Activated naive CD4-positive, alpha-beta T cell treated with anti-CD3 and anti-CD28 coated beads, Interleukin-2, amount 50 U/mL, for 16 hours (primary cell): Measurements from ENCODE around the gene INPP5D.
"Not testable (repeated sequence)": the region's sequence is repeated elsewhere in the genome, so short reads cannot be mapped to it uniquely, and the experiment has no call there.

ENCODE experiments used
- DNase-seq: peaks from one replicate; pipeline ENCODE4 v3.0.0-alpha.2; 2020

INPP5D gene

DNA sequence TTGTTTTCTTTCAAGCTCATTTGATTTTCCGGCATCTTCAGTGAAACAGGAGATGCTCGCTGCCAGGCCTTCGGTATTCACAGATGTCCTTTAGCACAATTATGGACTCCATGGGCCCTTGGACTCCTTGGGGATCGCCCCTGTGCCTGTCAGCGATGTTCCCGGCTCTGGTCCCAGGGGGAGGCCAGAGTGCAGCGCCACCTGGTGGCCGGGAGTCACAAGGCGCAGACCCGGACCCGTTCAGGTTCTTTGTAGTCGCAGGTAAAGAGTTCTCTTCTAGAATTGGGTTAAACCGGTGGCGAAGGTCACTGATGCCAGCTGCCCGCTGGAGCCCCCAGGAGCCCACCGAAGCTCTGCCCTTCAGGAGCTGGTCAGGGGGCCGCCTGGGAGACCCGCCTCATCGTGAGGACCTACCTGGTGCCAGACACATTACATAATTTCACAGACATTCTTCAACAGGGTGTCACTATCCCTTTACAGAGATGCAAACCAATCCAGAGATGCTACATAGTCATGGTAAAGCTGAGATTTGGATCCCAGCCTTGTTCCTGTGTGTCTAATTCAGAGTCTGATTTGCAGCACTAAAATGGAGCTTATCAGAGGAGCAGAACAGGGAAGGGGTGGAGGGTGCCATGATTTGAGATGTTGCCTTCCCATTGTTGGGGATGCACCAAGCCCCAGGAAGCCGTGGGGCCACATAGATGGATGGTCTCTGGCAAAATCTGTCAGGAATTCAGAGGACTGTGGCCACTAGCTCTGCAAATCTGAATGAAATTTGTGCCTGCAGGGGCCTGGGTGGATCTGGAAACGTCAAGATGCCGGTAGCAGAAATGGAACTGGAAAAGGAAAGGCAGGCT is 6.0 kb upstream of the INPP5D start:
- DNase-seq: peak; percentile 73

DNA sequence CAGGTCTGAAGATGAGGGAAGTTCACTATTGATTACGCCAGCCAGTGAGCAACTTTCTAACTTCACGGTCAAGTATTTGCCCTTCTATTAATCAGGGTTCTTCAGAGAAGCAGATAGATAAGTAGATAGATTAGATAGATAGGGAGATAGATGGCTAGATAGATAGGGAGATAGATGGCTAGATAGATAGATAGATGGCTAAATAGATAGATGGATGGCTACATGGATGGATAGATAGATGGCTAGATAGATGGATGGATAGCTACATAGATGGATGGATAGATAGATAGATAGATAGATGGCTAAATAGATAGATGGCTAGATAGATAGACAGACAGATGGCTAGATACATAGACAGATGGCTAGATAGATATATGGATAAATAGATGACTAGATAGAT is 4.8 kb upstream of the INPP5D start:
- DNase-seq: no peak

DNA sequence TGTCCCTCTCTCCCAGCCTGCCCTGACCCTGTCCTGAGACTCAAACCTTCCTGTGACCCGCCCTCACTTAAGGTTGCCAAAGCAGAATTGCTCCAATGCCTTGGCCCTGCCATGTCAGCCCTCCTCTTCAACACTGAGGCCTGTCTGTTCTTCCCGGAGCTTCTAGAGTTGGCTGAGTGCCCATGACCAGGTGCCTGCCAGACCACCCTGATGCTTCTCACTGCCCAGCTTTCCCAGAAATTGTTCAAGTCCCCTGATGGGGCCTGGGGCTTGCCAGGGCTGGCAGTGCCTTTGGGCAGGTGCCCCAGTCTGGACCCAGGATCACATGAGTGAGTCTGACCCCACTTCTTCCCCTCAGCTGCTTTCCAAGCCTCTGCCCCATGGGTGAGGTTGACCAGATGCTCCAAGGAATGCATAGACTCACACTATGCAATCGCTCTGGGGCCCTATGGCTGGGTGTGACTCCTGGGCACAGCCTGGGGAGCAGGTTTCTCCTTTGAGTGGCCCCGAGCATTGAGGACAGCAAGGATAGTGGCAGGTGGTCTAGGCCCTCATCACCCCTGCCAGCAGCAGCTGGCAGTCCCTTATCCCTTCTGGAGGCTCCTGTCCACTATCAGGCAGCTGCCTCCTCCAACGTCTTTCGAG is 3.1 kb upstream of the INPP5D start:
- no peak for DNase-seq

DNA sequence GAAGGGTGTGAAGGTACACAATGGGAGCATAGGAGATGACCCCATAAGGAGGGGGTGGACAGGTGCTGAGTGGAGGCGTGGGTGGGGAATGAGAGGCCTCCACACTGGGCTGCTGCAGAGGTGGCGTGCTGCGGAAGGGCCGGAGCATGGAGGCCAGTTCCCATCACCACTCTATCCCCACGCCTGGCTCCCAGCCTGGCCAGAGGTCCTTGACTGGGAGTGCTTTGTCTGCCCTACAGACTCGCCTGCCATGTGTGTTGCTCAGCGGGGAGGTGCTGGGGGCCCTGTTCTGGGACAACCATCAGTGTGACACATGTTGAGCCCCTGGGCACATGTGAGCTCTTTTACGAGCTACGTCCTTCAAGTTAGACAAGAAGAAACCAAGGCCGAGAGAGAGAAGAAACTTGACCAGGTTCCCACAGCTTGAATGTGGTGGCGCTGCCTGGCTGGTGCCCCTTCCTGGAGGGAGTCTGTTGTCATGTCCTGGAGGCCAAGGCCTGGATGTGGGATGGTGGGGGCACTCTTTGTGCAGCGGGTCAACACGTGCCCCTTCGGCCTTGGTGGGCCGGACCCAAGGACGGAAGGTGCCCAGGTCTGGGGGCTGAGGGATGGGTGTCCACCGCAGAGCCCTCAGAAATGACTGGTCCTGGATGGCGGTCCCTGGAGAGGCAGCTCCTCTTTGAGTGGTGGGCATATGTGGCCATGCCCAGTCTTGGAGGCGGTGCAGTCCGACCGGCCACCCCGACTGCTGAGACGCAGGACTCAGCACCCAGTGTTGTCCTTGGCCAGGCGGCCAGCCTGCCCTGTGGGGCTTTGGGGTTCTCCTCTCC is 1.2 kb upstream of the INPP5D start:
- no peak for DNase-seq

DNA sequence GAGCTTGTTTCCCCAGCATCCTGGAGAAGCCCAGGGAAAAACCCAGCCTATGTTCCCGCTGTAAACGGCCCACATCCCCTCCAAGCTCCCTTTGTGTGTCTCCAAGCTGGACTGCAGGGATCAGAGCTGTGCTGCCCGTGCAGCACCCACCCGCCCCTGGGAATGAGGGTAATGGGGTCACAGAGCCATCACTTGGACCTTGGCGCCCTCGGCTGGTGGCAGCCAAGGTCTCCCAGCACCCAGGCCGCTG is 670 bp upstream of the INPP5D start:
- DNase-seq: no peak

DNA sequence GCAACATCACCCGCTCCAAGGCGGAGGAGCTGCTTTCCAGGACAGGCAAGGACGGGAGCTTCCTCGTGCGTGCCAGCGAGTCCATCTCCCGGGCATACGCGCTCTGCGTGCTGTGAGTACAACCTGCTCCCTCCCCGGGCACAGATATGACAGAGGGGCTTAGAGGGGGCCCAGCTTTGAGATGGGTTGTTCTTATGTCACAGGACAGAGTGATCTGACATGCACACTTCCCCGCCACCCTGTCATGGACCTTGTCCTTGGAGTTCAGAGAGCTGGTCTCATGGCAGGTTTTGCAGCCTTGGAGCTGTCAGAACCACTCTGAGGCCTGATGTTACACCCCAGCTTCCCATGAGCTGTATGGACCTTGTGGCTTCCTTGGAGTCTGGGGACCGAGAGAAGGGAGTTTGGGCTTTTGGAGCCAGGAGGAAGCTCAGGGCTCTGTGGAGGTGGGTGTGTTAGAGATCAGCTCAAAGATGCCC is 398 bp downstream of the INPP5D start:
- DNase-seq: no peak

DNA sequence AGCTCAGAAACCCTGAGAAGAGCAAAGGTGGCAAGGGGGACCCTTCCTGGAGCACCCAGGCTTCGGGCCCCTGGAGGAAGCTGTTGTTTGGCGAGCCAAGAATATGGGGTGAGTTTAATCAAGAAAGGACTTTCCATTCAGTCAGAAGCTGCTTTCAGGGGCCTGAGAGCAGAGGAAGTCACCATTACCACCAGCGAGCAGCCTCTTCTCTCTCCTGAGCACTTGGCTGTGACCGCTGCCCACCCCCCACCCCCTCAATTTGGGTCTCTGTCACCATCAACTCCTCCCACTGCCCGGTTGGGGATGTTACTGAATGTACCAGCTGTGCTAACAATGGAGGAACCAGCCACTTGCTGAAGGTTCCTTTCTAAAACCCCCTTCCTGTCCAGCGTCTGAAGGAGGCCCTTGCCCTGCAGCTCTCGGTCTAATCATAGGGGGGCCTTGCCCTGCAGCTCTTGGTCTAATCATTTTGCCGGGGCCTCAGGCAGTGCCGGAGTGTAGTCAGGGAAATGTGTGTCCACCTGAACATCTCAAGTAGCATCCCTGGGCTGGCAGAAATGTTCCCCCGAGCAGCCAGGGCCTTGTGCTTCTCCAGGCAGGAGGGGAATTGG is 943 bp downstream of the INPP5D start:
- no peak for DNase-seq

DNA sequence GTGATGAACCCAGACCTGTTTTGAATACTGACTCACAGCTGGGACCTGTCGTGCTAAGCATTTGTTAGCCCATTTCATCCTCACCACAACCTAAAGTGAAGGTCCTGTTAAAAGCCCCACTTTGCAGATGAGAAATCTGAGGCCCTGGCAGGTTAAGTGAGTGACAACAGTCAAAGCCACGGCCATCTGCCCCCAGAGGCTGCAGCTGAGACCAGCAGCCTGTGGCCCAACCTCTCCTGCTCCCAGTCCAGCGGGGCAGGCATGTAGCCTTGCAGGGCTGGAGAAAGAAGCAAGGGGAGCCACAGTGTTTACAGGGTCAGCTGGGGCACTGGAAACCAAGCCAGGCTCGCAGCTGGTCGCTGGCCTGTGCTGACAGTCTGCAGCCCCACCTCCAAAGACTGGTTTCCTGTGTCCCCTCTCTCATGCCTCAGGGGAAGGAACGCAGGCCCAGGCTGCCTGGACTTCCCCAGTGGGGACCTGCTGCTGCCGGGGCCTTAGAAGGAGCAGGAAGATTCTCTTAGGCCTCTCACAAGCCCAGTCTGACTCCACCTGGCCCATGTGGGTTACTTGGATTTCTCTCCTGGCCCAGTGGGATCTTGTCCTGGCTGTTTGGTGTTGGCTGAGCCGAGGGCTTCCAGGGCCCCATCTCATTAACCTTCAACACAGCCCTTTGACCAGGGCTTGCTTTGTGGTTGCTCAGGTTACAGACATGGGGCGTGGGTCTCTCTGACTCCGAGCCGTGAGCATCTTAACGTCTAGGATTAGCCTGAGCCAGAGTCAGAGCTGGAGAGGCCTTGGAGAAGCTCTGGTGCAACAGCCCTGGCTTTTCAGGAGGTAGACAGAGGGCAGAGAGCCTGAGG is 1.7 kb downstream of the INPP5D start:
- no peak for DNase-seq

DNA sequence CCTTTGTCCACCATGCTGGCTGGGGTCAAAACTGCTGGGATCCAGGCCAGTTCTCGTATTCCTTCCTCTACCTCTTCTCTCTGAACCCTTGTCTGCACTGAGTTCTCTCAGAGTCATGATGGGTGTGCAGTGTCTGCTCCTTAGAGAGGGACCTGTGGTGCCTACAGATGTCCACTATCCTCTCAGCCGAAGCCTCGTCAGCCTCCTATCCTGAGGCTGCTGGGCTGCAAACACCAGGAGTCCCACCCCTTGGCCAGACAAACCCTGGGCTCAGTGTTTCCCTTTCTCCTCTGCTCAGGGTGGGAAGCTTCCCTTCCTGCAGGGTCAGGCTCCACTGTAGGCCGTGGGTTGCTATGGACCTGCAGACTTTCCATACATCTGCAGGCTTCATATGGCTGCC is 2.3 kb downstream of the INPP5D start:
- DNase-seq: no peak

DNA sequence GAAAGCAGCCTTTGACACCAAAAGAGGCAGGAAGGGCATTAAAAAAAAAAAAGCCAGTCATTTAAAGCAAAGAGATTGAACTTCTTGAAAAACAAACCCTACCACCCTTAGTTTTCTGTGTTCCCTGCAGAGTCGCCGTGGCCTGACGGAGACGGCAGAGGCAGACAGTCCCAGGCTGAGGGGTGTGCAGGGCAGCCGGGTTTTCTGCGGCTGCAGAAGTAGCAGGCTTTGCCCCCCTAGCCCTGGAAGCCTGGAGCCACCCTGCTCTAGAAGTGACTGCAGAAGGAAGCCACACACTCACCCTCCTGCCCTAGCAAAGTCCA is 2.8 kb downstream of the INPP5D start:
- no peak for DNase-seq

DNA sequence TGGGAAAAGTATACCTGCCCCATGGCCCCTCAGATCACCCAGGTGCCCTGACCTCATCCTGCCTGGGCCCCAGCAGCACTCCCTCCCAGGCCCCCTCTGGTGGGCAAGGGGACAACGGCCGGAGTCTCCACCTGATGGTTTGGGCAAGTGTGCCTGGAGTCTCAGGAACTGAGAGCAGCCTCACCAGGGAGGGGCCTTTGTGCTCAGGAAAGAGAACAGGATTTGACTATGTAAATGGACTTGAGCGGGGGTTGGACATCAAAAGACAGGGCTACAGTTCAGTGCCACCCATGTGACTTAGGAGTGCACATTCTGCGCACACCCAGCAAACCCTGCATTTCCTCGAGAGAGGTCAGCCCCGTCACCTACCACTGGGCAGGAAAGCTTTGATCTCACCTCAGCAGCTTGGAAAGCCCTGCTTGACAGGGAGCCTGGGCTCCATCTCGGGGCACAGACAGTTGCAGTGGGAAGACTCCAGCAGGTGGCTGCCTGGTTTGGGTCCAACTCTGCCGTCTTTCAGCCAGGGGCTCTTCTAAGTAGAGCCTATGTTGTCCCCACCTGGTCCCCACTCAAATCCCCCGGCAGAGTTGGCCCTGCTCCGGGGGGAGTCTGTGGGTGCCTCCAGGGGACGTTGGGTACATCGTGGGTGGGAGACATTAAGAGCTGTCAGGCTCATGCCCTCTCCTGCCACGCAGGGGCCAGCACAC is 3.3 kb downstream of the INPP5D start:
- no peak for DNase-seq

DNA sequence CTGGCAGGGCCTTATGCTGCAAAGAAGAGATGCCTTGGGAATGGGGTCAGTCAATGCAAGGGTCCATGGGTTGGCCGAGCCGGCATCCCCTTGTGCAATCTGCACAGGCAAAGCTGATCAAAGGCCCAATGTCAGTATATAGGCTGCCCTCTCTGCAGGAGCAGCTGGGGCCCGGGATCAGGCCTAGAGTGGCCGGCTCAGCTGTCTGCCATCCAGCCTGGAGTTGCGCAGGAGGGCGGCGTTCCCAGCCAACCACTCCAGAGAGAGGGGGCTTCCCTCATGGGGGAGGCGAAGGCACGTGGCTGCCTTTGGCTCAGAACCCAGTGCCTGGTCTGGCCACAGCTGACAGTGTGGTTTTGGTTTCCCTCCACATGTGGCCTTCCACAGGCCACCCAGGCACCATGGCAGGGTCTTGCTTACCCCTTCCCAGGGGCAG is 3.9 kb downstream of the INPP5D start:
- DNase-seq: no peak

DNA sequence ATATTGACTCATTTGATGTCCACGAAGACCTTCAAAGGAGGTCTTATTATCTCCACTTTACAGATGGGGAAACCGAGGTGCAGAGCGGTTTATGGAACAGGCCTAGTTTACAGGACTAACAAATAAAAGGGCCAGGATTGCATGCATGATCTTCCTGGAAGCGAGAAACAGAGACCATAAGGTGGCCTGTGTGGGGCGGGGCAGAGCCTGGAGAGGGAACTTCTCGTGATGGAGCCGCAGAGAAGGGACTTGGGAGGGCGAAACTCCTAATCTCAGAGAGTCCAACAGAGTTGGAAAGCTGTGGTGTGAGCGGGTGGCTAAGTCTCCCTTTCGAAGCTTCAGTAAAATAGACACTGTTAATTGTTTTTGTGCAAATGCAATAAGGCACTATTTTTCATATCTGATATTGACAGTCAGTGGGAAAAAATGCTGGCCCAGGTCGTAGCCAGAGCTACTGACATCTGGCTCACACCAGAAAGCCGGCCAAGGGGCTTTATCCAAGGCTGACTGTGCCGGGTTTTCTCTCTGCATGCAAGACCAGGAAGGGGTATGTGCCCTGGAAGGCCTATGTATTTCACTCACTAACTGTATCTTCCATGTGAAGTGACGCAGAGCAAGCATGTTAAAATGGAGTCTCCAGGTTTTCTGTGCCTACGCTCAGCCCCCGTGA is 4.5 kb downstream of the INPP5D start:
- DNase-seq: no peak

DNA sequence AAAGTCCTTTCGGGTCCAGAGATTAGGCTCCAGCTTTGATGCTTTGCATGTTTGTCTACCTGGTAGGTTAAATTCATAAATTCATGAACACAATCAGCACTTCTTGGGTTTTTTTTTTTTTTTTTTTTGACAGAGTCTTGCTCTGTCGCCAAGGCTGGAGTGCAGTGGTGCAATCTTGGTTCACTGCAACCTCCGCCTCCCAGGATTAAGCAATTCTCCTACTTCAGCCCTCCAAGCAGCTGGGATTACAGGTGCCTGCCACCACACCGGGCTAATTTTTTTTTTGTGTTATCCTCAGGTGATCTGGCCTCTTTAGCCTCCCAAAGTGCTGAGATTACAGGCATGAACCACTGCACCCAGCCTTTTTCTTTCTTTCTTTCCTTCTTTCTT is 5.1 kb downstream of the INPP5D start:
- DNase-seq: not testable (repeated sequence)

DNA sequence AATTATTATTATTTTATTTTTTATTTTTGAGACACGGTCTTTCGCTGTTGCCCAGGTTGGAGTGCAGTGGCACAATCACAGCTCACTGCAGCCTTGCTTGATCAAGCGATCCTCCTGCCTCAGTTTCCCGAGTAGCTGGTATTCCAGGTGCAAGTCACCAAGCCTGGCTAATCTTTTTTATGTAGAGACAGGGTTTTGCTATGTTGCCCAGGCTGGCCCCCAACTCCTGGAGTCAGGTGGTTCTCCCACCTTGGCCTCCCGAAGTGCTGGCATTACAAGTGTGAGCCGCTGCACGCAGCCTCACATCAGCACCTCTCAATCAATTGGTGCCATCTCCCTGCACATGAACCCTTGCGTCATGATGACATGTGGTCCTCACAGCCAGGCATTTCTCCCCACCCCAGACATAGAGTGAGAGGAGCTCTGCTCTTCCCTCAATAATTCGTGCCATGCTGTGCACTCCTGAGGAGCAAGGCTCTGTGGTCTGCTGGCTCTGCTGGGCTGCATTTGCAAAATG is 5.9 kb downstream of the INPP5D start:
- DNase-seq: no peak

DNA sequence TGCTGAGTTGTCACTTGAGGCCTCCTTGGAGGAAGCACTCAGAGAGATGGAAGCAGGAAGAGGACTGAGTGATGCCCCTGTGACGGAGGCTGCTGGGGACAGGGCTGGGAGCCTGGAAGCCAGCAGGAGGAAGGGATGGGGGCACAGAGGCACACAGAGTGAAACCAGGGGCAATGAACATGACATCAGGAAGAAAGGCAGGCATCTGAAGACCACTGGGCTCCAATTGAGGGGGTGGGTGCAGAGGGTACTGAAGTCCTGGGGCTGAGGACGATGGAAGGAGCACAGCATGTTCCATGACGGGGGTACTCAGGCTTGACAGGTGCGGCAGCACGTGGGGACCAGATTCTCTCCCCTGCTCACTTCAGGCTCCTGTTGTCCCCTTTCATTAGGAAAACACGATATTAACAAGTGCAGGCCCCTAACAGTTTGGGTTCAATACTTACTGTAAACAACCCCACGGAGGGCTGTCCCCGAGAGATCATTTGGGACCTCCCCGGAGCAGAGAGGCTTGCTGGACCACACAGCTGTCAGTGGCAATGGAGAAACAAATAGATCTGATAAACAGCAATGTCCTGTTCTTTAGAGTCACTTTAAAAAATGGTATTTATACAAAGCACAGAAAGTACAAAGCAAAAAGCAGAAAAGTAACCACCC is 8.7 kb downstream of the INPP5D start:
- DNase-seq: no peak

DNA sequence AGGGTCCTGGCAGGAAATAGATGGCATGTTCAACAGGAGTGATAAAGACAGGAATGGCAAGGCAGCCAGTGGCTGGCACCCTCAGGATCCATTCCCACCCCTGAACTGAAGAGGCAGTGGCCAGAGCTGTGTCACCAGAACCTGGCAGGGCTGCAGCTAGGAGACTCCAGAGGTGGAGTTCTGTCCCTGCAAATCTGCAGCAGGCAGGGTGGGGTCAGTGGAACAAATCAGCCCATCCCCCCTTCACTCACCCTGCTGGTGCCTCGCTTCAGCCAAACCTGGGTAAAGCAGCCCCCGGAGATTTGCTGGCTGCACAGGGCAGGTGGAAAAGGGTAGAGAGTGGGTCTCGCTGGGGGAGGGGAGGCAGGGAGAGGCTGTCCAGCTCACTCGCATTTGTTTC is 12.7 kb downstream of the INPP5D start:
- no peak for DNase-seq

DNA sequence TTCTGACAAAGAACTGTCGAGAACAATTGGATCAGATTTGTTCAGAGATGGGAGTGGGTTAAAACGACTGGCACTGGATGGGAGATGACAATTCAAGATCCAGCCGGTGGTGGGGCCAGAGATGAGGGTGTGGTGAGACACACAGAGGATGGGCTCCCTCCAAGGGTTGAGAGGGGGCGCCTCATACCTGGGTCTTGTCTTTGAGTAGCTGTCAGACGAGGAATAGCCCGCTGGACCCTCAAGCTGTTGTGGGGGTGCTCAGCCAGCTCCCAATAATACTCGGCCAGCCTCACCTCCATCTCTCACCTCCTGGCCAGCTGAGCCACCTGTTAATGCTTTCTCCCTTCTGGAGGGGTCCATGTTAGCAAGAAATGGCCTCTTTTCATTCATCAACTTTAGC is 14.0 kb downstream of the INPP5D start:
- DNase-seq: no peak

DNA sequence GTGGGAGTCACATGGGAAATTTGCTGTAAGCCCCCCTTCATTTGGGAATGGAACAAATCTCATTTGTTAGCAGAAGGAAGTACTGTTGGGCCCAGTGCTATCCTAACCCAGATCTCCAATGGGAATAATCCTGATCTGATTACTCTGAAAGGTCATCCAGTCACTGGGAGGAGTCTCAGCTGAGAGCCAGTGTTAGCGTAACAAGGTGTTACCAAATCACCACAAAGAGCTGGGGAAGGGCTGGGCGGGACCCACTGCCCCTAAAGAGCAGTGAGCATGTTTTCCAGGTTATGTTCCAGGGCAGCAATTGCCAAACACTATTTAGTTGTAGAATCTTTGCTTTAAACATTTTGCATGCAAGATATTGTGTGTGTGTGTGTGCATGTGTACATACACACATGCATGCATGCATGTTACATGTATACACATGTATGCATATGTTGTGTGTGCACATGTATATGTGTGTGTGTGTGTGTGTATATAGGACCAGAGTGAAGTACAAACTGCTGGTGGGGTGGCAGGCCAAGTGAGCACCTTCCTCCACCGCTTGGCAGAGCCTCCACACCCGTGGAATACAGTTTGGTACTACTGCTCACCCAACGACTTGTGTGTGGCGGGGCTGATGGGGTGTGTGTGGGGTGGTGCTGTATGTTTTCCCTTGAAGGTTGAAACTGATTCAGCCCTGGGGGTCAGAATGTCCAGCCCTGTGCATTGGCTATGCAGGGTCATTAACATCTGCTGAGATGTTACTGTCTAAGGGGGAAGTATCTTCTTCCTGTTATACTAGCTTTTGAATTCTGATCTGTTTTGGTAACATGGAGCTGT is 15.2 kb downstream of the INPP5D start:
- no peak for DNase-seq

DNA sequence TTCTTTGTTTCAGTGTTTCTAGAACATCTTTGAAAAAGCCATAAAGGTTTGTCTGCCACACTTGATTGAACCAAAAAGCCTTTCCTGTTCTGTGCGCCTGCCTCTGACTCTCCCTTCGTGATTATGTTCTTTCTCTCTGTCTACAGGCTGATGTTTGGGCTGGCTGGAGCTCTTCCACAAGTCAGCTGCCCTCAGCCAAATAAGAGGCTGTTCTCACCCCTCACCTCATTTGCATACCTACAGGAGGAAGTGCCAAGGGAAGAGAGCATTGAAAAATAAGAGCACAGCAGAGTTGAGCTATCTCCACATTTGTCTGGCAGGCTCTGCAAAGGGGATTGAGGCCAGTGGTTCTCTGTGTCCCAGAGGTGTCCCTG is 15.8 kb downstream of the INPP5D start:
- no peak for DNase-seq
